ENCODE results near the gene NNT.

GRCh38 chr5:43603344-43604217 is 601 bp downstream of the NNT start:
- peak; percentile 83 for TF ChIP-seq HNRNPL (IDR thresholded peaks at IDR 0.05; ENCODE audit: low read depth, low read length)
- TF ChIP-seq KIAA2018 (CRISPR knock-in tag; IDR thresholded peaks at IDR 0.05; ENCODE audit: borderline replicate concordance) = no peak
- no peak for TF ChIP-seq TBP (CRISPR knock-in tag; IDR thresholded peaks at IDR 0.05)
- no peak for TF ChIP-seq MYC (CRISPR knock-in tag; IDR thresholded peaks at IDR 0.05; ENCODE audit: borderline replicate concordance)
- TF ChIP-seq ZMYM3 (CRISPR knock-in tag; IDR thresholded peaks at IDR 0.05) = no peak
- TF ChIP-seq ARHGAP35 (CRISPR knock-in tag; IDR thresholded peaks at IDR 0.05; ENCODE audit: borderline replicate concordance) = 0 out of 2 replicates have a peak, but pooled peaks have one; percentile 13
- TF ChIP-seq JUN (CRISPR knock-in tag; IDR thresholded peaks at IDR 0.05) = no peak
- TF ChIP-seq FOXJ3 (CRISPR knock-in tag; IDR thresholded peaks at IDR 0.05; ENCODE audit: borderline replicate concordance) = no peak
- TF ChIP-seq BCL6 (CRISPR knock-in tag; IDR thresholded peaks at IDR 0.05) = no peak
- no peak for TF ChIP-seq TFDP2 (CRISPR knock-in tag; IDR thresholded peaks at IDR 0.05)
- TF ChIP-seq ZNF615 (CRISPR knock-in tag; IDR thresholded peaks at IDR 0.05; ENCODE audit: borderline replicate concordance) = no peak

Measured in HepG2 (cell line).